A673 (cell line): Measurements from ENCODE around the gene MRI1. TPM values are rescaled to one million over a fixed set of nuclear protein-coding genes. Genes with fewer than 3 reads are reported as not detected.

Source experiments
- BruUV-seq: library from RNA; stranded (reverse); fragments of 400-500 nt; replicated peaks from 2 replicates; lab custom pipeline; 2021; lab: Mats Ljungman, UMichigan
- CTCF ChIA-PET: fragments of 300-600 bp; sonication (Branson Sonifier 250); formaldehyde crosslinking; loops from one replicate; lab custom pipeline; 2022; ENCODE audit warnings: antibody characterized with exemption; lab: Charles Lee
- POLR2A ChIA-PET: fragments of 300-600 bp; sonication (Branson Sonifier 250); formaldehyde crosslinking; loops from one replicate; lab custom pipeline; 2022; ENCODE audit warnings: antibody characterized with exemption; ENCODE audit not compliant: low non-redundant PET; lab: Charles Lee
- DNase-seq: peaks from one replicate; pipeline ENCODE4 v3.0.0-alpha.2; 2015; ENCODE audit warnings: low spot score
- H3K27ac ChIP-seq: fragments of 200-600 bp; sonication (generic); 2 replicates; pipeline ENCODE4 v1.5.1; 2016; ENCODE audit warnings: mixed run types, low read depth, mild to moderate bottlenecking, mixed read lengths, antibody characterized with exemption, low read length; ENCODE audit not compliant: poor library complexity, severe bottlenecking
- H3K27me3 ChIP-seq: fragments of 200-600 bp; sonication (generic); replicated peaks from 2 replicates; pipeline ENCODE4 v1.6.1; 2017; ENCODE audit warnings: mixed run types, low read depth, mild to moderate bottlenecking, mixed read lengths, antibody characterized with exemption, low read length; ENCODE audit not compliant: insufficient read depth, poor library complexity
- H3K36me3 ChIP-seq: fragments of 200-600 bp; sonication (generic); 2 replicates; pipeline ENCODE4 v1.6.1; 2016; ENCODE audit warnings: mixed run types, mild to moderate bottlenecking, mixed read lengths, antibody characterized with exemption, low read length; ENCODE audit not compliant: insufficient read depth, poor library complexity, severe bottlenecking
- H3K4me1 ChIP-seq: fragments of 200-600 bp; sonication (generic); 2 replicates; pipeline ENCODE4 v1.6.1; 2017; ENCODE audit warnings: mixed run types, mild to moderate bottlenecking, mixed read lengths, antibody characterized with exemption, low read length; ENCODE audit not compliant: insufficient read depth, poor library complexity, severe bottlenecking
- H3K4me3 ChIP-seq: fragments of 200-600 bp; sonication (generic); 2 replicates; pipeline ENCODE4 v1.5.1; 2016; ENCODE audit warnings: low read depth, mixed run types, mild to moderate bottlenecking, mixed read lengths, low read length; ENCODE audit not compliant: poor library complexity, severe bottlenecking
- H3K9me3 ChIP-seq: fragments of 200-600 bp; sonication (generic); 2 replicates; pipeline ENCODE4 v1.6.1; 2016; ENCODE audit warnings: mixed run types, low read depth, mild to moderate bottlenecking, mixed read lengths, antibody characterized with exemption, low read length; ENCODE audit not compliant: poor library complexity, severe bottlenecking
- EZH2 ChIP-seq: fragments of 200-600 bp; sonication (generic); IDR thresholded peaks from 2 replicates; pipeline ENCODE4 v1.6.1; 2017; ENCODE audit warnings: borderline replicate concordance, low read depth, mild to moderate bottlenecking, mixed read lengths, antibody characterized with exemption, low read length; ENCODE audit not compliant: poor library complexity, severe bottlenecking
- intact Hi-C: fragments of 100-400 bp; cut with micrococcal nuclease; formaldehyde crosslinking; loops from one replicate; pipeline ENCODE4 v1.10.0; 2022; ENCODE audit not compliant: unreplicated experiment
- total RNA-seq: library from RNA; stranded (reverse); gene quantifications from 2 replicates; pipeline ENCODE4 v1.2.3, GENCODE V29; 2021
- TF ChIP-seq, protein P1 (sequence below): fragments of 300-800, 200-600 bp; sonication (generic); conservative IDR thresholded peaks from 2 replicates; pipeline ENCODE4 v1.5.1; 2017; ENCODE audit warnings: low read depth, mild to moderate bottlenecking, antibody characterized with exemption, low read length, moderate library complexity, mixed read lengths

Gene MRI1
- total RNA-seq, 1 experiment from 2014 or later = 63.8 TPM

DNA sequence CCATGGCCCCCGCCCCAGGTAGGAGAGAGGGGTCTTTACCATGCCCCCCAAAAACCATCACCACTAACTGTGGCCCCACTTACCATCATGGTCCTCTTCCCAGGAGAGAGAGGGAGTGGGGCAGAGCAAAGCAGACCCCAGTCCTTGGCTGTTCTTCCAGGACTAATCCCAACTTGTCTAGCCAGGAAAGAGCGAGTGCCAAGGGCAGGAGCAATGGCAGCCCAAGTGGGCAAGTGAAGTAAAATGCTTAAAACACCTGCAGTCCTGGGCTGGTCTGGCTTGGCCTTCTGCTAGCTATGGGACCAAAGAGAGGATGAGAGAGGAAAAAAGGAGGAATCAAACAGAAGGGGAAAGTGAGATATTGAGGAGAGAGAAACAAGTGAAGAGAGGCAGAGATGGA is 48.8 kb downstream of the MRI1 start:
- H3K36me3 ChIP-seq = peaks cover 13% of the 10 kb centered on the region
- no TSS peak for BruUV-seq

DNA sequence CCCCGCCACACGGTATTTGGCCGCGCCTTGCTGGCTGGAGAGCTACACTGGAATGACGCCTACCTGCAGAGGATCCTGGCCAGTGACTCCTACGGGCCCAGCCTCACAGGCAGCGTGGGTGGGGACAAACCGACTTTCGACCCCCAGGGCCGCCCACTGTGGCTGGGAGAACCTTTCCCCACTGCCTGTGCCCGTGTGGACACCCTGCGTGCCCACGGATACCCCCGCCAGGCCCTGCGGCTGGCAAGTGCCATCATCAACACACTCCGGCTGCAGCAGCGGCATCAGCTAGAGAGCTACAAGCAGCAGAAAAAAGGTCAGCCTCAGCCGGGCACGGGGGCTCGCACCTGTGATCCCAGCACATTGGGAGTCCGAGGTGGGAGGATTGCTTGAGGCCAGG is 50.2 kb downstream of the MRI1 start:
- Histone ChIP-seq H3K36me3 (peaks cover 5% of the 10 kb centered on the region), H3K27me3 (no peaks in the 10 kb centered on the region), H3K4me3 (no peak overlapping the region), H3K27ac (no peak overlapping the region), H3K4me1 (no peaks in the 10 kb centered on the region), H3K9me3 (no peaks in the 10 kb centered on the region)
- no peak for DNase-seq
- ChIA-PET POLR2A (no interaction called here), CTCF (no interaction called here)
- intact Hi-C loops = no loop called here
- no TSS peak for BruUV-seq
- TF ChIP-seq, protein P1, sequence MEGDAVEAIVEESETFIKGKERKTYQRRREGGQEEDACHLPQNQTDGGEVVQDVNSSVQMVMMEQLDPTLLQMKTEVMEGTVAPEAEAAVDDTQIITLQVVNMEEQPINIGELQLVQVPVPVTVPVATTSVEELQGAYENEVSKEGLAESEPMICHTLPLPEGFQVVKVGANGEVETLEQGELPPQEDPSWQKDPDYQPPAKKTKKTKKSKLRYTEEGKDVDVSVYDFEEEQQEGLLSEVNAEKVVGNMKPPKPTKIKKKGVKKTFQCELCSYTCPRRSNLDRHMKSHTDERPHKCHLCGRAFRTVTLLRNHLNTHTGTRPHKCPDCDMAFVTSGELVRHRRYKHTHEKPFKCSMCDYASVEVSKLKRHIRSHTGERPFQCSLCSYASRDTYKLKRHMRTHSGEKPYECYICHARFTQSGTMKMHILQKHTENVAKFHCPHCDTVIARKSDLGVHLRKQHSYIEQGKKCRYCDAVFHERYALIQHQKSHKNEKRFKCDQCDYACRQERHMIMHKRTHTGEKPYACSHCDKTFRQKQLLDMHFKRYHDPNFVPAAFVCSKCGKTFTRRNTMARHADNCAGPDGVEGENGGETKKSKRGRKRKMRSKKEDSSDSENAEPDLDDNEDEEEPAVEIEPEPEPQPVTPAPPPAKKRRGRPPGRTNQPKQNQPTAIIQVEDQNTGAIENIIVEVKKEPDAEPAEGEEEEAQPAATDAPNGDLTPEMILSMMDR = no peak
- TF ChIP-seq EZH2 = no peak

More for the DNA sequence above, 48.8 kb downstream of the MRI1 start:
- Histone ChIP-seq H3K4me1 (no peaks in the 10 kb centered on the region), H3K27ac (no peak overlapping the region), H3K9me3 (no peaks in the 10 kb centered on the region), H3K27me3 (no peaks in the 10 kb centered on the region), H3K4me3 (no peak overlapping the region)
- POLR2A ChIA-PET = no interaction called here
- TF ChIP-seq, protein P1 = no peak
- no peak for TF ChIP-seq EZH2
- no peak for DNase-seq
- CTCF ChIA-PET = no interaction called here
- intact Hi-C loops = no loop called here

DNA sequence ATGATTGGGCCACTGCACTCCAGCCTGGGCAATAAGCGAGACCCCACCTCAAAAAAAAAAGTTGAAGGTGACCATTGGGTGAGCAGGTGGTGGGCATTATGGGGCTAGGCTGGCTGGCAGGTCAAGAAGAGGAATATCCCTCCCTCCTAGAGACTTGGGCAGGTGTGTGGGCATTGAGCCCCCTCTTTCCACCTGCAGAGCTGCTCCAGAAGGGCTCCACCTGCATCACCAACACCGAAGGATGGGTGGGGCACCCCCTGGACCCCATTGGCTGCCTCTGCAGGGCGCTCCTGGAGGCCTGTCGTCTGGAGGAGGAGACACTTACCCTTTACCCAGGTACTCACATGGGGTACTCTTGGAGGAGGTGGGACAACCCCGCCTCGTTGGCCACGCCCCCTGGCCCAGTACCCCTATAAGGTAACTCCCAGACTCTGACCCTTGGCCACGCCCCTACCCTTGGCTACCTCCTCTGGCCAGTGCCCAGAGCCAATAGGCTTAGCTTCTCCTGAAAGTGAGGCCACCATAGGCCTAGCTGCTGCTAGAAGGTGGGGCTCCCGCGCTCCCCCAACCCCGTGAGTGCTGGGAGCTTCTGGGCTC is 52.8 kb downstream of the MRI1 start:
- H3K36me3 ChIP-seq = peaks cover 5% of the 10 kb centered on the region
- POLR2A ChIA-PET = no interaction called here
- no TSS peak for BruUV-seq
- H3K27ac ChIP-seq = no peak overlapping the region
- no peak for TF ChIP-seq EZH2
- TF ChIP-seq, protein P1 = no peak
- H3K9me3 ChIP-seq = no peaks in the 10 kb centered on the region
- no peak for DNase-seq
- CTCF ChIA-PET = no interaction called here
- H3K4me1 ChIP-seq = no peaks in the 10 kb centered on the region
- H3K27me3 ChIP-seq = no peaks in the 10 kb centered on the region
- intact Hi-C loops = no loop called here
- no peak overlapping the region for H3K4me3 ChIP-seq
